ENCODE measurements around the gene GBP6. TPM values are rescaled to one million over a fixed set of nuclear protein-coding genes. Genes with fewer than 3 reads are reported as not detected.

Gene GBP6
- total and polyA plus RNA-seq, 2 donors (not counting 1 experiment from before 2014, with no cell fraction given), result 0.12 TPM; not detected in 1

DNA sequence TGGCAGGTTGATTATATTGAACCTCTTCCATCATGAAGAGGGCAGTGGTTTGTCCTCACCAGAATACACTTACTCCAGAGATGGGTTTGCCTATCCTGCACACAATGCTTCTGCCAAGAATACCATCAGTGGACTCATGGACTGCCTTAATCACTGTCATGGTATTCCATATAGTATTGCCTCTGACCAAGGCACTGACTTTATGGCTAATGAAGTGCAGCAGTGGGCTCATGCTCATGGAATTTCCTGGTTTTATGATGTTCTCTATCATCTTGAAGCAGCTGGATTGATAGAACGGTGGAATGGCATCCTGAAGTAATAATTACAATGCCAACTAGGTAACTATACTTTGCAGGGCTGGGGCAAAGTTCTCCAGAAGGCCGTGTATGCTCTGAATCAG is 16.6 kb upstream of the GBP6 start:
- no peaks in the 10 kb centered on the region for H4K20me1 ChIP-seq (ENCODE audit: control insufficient read depth, insufficient read depth, low read length, poor library complexity, severe bottlenecking)
- 83% methylated on average over 1 of the region's 2 CpGs for WGBS (ENCODE audit: insufficient coverage)
- no peak overlapping the region for H3K4me3 Mint-ChIP-seq
- H3K36me3 ChIP-seq (replicated peaks in 1 of 2; ENCODE audit: control extremely low read depth in 1 of 2, control insufficient read depth in 1 of 2, extremely low read depth in 1 of 2, insufficient read depth in 2 of 2, low read length in 1 of 2), result no peaks in the 10 kb centered on the region
- no peak overlapping the region for H2AFZ ChIP-seq (ENCODE audit: insufficient read depth, low read depth, low read length, poor library complexity, severe bottlenecking)
- no peak overlapping the region for H3K9ac ChIP-seq (ENCODE audit: low read length)
- no peaks in the 10 kb centered on the region for H3K27me3 ChIP-seq (replicated peaks in 1 of 4; ENCODE audit: control extremely low read depth in 1 of 4, control insufficient read depth in 3 of 4, insufficient read depth in 4 of 4, low read length in 3 of 4)
- no peak overlapping the region for H3K27ac Mint-ChIP-seq
- no peak for DNase-seq
- no peak overlapping the region for H3K4me2 ChIP-seq (replicated peaks; ENCODE audit: low read depth, low read length, poor library complexity, severe bottlenecking)
- H3K4me1 ChIP-seq (ENCODE audit: control insufficient read depth in 2 of 2, insufficient read depth in 2 of 2, low read length in 2 of 2), result no peaks in the 10 kb centered on the region
- intact Hi-C loops (cut with micrococcal nuclease), result no loop called here
- no peaks in the 10 kb centered on the region for H3K4me1 Mint-ChIP-seq
- POLR2A ChIA-PET, result no interaction called here
- no peak overlapping the region for H3K4me3 ChIP-seq (ENCODE audit: control extremely low read depth in 1 of 5, extremely low read depth in 1 of 5, insufficient read depth in 1 of 5, low read depth in 2 of 5, low read length in 4 of 5)
- CTCF ChIA-PET, result no interaction called here
- no peaks in the 10 kb centered on the region for H3K27me3 Mint-ChIP-seq
- TF ChIP-seq EZH2 (IDR thresholded peaks at IDR 0.05; ENCODE audit: borderline replicate concordance, insufficient read depth, low read depth, low read length, poor library complexity, severe bottlenecking) (no peak), CTCF (IDR thresholded peaks at IDR 0.05) (no peak)
- H3K9me3 Mint-ChIP-seq (ENCODE audit: insufficient read depth), result no peaks in the 10 kb centered on the region
- H3K9me3 ChIP-seq (ENCODE audit: control extremely low read depth in 1 of 3, control insufficient read depth in 2 of 3, insufficient read depth in 1 of 3, low read length in 2 of 3), result peaks cover 0 to 5% (median 0%) of the 10 kb centered on the region in 3 donors
- H3K27ac ChIP-seq (ENCODE audit: low read length in 2 of 2), result no peak overlapping the region
- ATAC-seq (ENCODE audit: low read depth), result no peak
- no peaks in the 10 kb centered on the region for H3K79me2 ChIP-seq (ENCODE audit: control insufficient read depth, insufficient read depth, low read length)

- no peak for ATAC-seq (ENCODE audit: low read depth)
- no peaks in the 10 kb centered on the region for H3K27me3 ChIP-seq (replicated peaks in 1 of 4; ENCODE audit: control extremely low read depth in 1 of 4, control insufficient read depth in 3 of 4, insufficient read depth in 4 of 4, low read length in 3 of 4)
- H3K4me1 ChIP-seq (ENCODE audit: control insufficient read depth in 2 of 2, insufficient read depth in 2 of 2, low read length in 2 of 2), result no peaks in the 10 kb centered on the region
- H2AFZ ChIP-seq (ENCODE audit: insufficient read depth, low read depth, low read length, poor library complexity, severe bottlenecking), result no peak overlapping the region
- Mint-ChIP-seq H3K4me3 (no peak overlapping the region), H3K4me1 (peaks cover 2% of the 10 kb centered on the region), H3K9me3 (ENCODE audit: insufficient read depth) (no peaks in the 10 kb centered on the region), H3K27me3 (no peaks in the 10 kb centered on the region), H3K27ac (no peak overlapping the region)
- H3K9me3 ChIP-seq (ENCODE audit: control extremely low read depth in 1 of 3, control insufficient read depth in 2 of 3, insufficient read depth in 1 of 3, low read length in 2 of 3), result no peaks in the 10 kb centered on the region
- no CpG with 5 or more reads among the region's 2 CpGs for WGBS (ENCODE audit: insufficient coverage)
- no peaks in the 10 kb centered on the region for H4K20me1 ChIP-seq (ENCODE audit: control insufficient read depth, insufficient read depth, low read length, poor library complexity, severe bottlenecking)
- no peak overlapping the region for H3K4me3 ChIP-seq (ENCODE audit: control extremely low read depth in 1 of 5, extremely low read depth in 1 of 5, insufficient read depth in 1 of 5, low read depth in 2 of 5, low read length in 4 of 5)
- no peak overlapping the region for H3K27ac ChIP-seq (ENCODE audit: low read length in 2 of 2)
- no peak for DNase-seq
- no peaks in the 10 kb centered on the region for H3K36me3 ChIP-seq (replicated peaks in 1 of 2; ENCODE audit: control extremely low read depth in 1 of 2, control insufficient read depth in 1 of 2, extremely low read depth in 1 of 2, insufficient read depth in 2 of 2, low read length in 1 of 2)
- no peaks in the 10 kb centered on the region for H3K79me2 ChIP-seq (ENCODE audit: control insufficient read depth, insufficient read depth, low read length)
- intact Hi-C loops (cut with micrococcal nuclease), result no loop called here
- H3K4me2 ChIP-seq (replicated peaks; ENCODE audit: low read depth, low read length, poor library complexity, severe bottlenecking), result no peak overlapping the region
- no peak for TF ChIP-seq EZH2 (IDR thresholded peaks at IDR 0.05; ENCODE audit: borderline replicate concordance, insufficient read depth, low read depth, low read length, poor library complexity, severe bottlenecking)
- no peak for TF ChIP-seq CTCF (IDR thresholded peaks at IDR 0.05)
- ChIA-PET POLR2A (no interaction called here), CTCF (interaction anchor here (1.4 kb wide), 1 partner anchor 8 kb away, joined by 7 read pairs; no protein-coding TSS in a partner anchor)
- no peak overlapping the region for H3K9ac ChIP-seq (ENCODE audit: low read length)
Observed at GRCh38 chr1:89350298-89350697, 13.6 kb upstream of the GBP6 start.

Measured in B cell (primary cell).